Coronary artery (tissue), 2 donors: ENCODE results near the gene UBC.
"Not testable (repeated sequence)": the region's sequence is repeated elsewhere in the genome, so short reads cannot be mapped to it uniquely, and the experiment has no call there.

Experiments used
- DNase-seq: peaks from one replicate; pipeline ENCODE4 v3.0.0-alpha.2; 2017; ENCODE audit warnings: low spot score
- H3K27ac ChIP-seq, 2 donors: fragments of 200-600 bp; sonication (generic); one replicate each; pipeline ENCODE4 v1.5.1; 2016 to 2019
- H3K4me3 ChIP-seq: fragments of 200-600 bp; sonication (generic); 2 replicates; pipeline ENCODE4 v1.5.1; 2016; ENCODE audit warnings: mild to moderate bottlenecking, moderate library complexity
- TF ChIP-seq, protein P1 (sequence below): fragments of 200-600 bp; sonication (generic); IDR thresholded peaks from one replicate; pipeline ENCODE4 v1.5.1; 2019; ENCODE audit warnings: antibody characterized with exemption

Gene UBC

DNA sequence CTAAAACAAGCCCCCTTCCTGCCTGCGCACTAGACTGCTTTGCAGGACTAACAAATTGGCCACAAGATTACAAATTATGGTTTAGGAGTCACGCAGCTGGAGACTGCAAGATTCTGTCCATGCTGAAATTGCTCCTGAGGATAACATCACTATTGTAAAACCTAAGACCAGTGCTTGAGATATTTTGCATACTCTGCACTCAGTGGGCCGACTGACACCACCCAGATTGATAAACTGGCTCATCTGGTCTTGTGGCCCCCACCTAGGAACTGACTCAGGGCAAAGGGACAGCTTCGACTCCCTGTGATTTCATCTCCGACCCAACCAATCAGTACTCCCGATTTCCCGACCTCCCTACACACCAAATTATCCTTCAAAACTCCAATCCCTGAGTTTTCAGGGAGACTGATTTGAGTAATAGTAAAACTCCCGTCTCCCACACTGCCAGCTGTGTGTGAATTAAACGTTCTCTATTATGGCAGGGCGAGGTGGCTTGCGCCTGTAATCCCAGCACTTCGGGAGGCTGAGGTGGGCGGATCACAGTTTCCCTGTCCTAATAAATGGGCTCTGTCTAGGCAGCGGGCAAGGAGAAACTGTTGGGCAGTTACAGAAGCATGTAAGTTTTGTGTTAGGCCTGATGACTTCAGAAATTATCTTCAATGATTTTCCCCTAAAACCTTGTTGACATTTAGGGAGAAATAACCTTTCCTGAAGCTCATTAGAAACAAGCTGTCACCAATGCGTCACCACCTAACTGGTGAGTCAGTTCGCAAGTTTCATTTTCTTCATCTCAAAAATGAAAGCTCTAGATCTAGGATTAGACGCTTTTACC lies 5.3 kb upstream of the UBC start:
- DNase-seq: no peak
- H3K27ac ChIP-seq: peak overlapping the region; percentile 100
- TF ChIP-seq, protein P1, sequence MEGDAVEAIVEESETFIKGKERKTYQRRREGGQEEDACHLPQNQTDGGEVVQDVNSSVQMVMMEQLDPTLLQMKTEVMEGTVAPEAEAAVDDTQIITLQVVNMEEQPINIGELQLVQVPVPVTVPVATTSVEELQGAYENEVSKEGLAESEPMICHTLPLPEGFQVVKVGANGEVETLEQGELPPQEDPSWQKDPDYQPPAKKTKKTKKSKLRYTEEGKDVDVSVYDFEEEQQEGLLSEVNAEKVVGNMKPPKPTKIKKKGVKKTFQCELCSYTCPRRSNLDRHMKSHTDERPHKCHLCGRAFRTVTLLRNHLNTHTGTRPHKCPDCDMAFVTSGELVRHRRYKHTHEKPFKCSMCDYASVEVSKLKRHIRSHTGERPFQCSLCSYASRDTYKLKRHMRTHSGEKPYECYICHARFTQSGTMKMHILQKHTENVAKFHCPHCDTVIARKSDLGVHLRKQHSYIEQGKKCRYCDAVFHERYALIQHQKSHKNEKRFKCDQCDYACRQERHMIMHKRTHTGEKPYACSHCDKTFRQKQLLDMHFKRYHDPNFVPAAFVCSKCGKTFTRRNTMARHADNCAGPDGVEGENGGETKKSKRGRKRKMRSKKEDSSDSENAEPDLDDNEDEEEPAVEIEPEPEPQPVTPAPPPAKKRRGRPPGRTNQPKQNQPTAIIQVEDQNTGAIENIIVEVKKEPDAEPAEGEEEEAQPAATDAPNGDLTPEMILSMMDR: no peak
- no peak overlapping the region for H3K4me3 ChIP-seq

DNA sequence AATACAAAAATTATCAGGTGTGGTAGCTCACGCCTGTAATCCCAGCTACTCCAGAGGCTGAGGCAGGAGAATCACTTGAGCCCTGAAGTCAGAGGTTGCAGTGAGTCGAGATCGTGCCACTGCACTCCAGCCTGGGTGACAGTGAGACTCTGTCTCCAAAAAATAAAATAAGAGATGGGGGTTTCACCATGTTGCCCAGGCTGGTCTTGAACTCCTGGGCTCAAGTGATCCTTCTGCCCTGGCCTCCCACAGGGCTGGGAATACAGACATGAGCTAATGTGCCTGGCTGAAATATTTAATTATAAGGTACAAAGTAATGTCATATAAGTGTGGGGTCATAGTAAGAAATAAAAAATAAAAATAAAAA lies 4.2 kb upstream of the UBC start:
- peak overlapping the region; percentile 97 for H3K4me3 ChIP-seq
- not testable (repeated sequence) for DNase-seq
- peak overlapping the region; percentile 100 for H3K27ac ChIP-seq

DNA sequence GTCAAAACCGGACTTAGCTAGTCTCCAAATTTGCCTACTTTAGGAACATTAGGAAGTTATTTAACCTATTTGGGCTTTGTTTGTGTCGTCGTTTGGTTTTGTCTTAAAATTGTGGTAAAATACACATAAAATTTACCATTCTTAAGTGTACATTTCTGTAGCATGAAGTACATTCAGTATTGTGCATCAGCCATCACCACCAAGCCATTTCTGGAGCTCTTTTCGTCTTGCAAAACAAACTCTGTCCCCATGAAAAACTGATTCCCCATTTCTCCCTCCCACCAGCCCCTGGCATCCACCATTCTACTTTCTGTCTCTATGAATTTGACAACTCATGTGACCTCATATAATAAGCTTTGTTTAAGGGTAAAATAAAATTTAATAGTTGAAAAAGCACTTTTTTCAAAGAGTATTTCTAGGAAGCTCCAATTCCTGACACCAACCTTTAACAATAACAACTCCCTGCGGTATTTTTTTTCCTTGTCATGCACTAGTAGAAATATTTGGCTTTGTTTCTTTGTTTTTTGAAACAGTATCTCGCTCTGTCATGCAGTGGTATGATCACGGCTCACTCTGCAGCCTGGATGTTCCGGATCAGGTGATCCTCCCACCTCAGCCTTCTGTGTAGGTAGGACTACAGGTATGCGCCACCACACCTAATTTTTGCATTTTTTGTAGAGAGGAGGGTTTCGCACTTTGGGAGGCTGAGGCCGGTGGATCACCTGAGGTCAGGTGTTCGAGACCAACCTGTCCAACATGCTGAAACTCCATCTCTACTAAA lies 3.6 kb upstream of the UBC start:
- TF ChIP-seq, protein P1: no peak
- Histone ChIP-seq H3K27ac (peak overlapping the region; percentile 100), H3K4me3 (peak overlapping the region; percentile 97)
- DNase-seq: no peak

DNA sequence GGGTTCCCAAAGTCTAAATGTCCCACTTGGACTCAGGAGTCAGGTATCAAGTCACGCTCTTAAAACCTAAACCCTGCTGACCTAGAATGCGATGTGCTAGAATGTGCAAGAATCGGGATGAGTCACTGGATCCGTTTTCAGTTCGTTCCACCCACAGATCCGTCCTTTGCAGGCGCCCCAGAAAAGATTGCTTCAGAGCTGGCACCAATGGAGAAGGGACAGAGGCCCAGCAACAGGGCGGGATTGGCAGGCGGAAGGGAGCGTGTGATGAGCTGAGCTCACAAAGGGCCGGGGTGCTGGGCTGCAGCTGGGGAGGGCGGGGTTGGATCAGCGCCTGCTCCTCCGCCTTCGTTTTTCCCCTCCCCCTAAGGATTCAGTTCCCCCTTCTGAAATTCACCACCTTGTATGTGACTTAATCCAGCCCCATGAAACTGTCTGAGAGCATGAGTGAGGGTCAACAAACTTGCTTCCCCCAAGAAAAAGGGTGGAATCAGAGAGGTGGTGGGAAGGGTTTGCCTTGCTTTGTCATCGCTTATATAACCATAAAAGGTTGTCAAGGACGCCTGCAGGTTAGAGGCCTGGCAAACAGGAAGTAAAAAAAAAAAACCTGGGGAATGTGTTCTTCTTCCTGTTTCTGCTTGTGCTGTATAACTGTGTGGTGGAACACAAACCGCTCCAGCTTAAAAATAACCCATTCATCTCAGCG lies 2.8 kb upstream of the UBC start:
- DNase-seq: peak; percentile 99
- Histone ChIP-seq H3K4me3 (peak overlapping the region; percentile 97), H3K27ac (peak overlapping the region; percentile 100)
- TF ChIP-seq, protein P1: no peak

DNA sequence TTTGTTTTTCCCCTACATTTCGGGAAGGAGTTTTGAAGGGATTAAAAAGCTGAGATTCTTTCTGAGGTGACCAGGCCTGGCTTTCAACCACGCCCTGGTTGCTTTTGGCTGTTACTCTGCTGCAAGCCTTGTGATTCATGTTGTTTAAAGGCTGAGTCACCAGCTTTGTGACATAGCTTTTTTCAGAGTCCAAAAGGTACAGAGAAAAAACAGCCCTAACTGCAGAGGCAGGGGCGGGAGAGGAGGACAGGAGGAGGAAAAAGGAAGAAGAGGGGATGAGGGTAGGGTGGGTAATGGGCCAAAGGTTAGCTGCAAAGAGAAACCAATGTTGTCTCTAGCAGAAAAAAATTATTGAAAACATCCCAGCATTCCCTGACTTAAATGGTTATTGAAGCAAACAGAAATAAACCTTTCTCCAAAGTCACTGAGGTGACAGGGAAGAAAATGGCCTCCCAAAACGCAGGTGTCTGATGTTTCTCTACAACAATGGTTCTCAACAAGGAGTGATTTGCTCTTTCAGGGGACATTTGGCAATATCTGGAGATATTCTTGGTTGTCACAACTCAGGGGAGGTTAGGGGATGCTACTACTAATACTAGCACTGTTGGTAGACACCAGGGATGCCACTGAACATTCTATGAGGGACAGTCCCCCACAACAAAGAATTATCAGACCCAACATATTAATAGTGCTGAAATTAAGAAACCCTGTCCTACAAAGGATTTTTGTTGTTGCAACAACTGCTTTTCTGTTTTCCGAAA lies 2.1 kb upstream of the UBC start:
- DNase-seq: peak; percentile 84
- H3K4me3 ChIP-seq: peak overlapping the region; percentile 97
- TF ChIP-seq, protein P1: no peak

DNA sequence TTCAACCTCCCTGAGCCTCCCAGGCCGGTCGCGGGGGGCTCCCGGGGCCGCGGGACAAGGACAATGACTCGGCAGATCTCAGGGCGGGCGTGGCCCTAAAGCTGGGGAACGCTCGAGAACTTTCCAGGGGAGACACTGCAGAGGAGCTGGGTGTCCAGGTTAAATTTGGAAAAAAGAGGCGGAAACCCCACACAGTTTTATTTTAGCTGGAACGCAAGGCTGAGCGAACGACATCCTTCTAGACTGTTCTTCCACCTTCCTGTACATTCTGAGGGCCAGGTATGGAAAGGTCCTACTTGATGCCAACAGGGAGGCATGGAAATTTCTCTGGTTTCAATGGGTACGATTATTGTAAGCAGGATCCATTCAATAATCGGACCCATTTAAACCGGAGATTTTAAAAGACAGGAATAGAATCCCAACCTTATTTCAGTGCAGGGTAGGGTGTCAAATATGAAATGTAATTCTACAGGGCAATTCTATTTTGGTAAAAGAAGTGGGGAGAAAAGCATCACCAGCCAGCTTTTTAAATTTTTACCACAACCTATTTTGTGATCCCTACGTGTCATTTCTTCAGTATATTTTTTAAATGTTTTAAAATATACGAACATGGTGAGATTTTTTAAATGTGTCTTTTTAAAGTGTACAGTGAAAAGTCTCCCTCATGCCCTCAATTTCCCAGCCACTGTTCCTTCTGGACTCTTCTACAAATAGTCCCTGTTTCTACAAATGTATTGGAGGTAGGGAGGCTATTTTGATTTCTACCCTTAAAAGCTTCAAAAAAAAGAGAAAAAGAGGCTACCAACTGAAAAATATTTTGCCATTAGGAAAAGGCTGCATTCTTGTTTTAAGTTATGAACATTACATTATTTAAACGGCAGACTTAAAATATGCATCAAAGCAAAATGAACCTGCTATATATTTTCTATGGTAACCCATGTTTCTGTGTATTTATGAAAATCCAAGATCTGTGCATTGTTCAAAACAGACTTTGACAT lies 1.1 kb upstream of the UBC start:
- Histone ChIP-seq H3K4me3 (peak overlapping the region; percentile 97), H3K27ac (peak overlapping the region; percentile 100)
- TF ChIP-seq, protein P1: no peak
- DNase-seq: no peak

More for the DNA sequence above, 2.1 kb upstream of the UBC start:
- H3K27ac ChIP-seq: peak overlapping the region; percentile 100
